Measurements from ENCODE around the gene ACADM. TPM values are rescaled to one million over a fixed set of nuclear protein-coding genes. Genes with fewer than 3 reads are reported as not detected.

ACADM gene
- polyA plus RNA-seq, 1 of the 3 experiments (the other 2 are of a cell fraction) = 18.6 TPM

- Histone ChIP-seq H3F3A (replicated peaks; ENCODE audit: insufficient read depth) (peaks cover 60% of the 10 kb centered on the region), H2AFZ (ENCODE audit: low read depth) (no peak overlapping the region), H3K27me3 (ENCODE audit: insufficient read depth) (no peaks in the 10 kb centered on the region), H3K9me2 (no peaks in the 10 kb centered on the region), H3K4me3 (ENCODE audit: low read depth in 2 of 2, low read length in 1 of 2) (peak overlapping the region in 1 of 2 experiments; percentile 62; a peak in 1 of 4 replicates), H3K4me2 (peak overlapping the region; percentile 78), H3K27ac (ENCODE audit: low read depth in 2 of 2, low read length in 1 of 2) (no peak overlapping the region), H4K20me1 (ENCODE audit: insufficient read depth) (peaks cover 78% of the 10 kb centered on the region), H3K36me3 (replicated peaks in 1 of 2; ENCODE audit: control insufficient read depth in 1 of 2, insufficient read depth in 2 of 2, low read length in 1 of 2) (peaks cover 67 to 78% of the 10 kb centered on the region in 2 experiments), H3K9me3 (no peaks in the 10 kb centered on the region), H3K9ac (no peak overlapping the region; the same call in 1 of the 2 replicates), H3K4me1 (ENCODE audit: control insufficient read depth in 1 of 2, insufficient read depth in 2 of 2, low read depth in 1 of 2, low read length in 1 of 2) (peaks cover 8 to 22% of the 10 kb centered on the region in 2 experiments), H3K79me2 (ENCODE audit: insufficient read depth) (peaks cover 75% of the 10 kb centered on the region)
- CTCF ChIA-PET = no interaction called here
- DNase-seq = no peak
- POLR2A ChIA-PET = no interaction called here
- TF ChIP-seq JUND (IDR thresholded peaks at IDR 0.05) = 0 out of 2 replicates have a peak, but pooled peaks have one; percentile 4
- TF ChIP-seq USF2 (IDR thresholded peaks at IDR 0.05; ENCODE audit: borderline replicate concordance, low read depth, low read length) = no peak
- TF ChIP-seq MXI1 (IDR thresholded peaks at IDR 0.05; ENCODE audit: low read depth, low read length) = no peak
Observed at GRCh38 chr1:75789988-75790387, 65.5 kb downstream of the ACADM start.

- Histone ChIP-seq H3K79me2 (ENCODE audit: insufficient read depth) (peaks cover 75% of the 10 kb centered on the region), H3F3A (replicated peaks; ENCODE audit: insufficient read depth) (peaks cover 70% of the 10 kb centered on the region), H3K4me3 (ENCODE audit: low read depth in 2 of 2, low read length in 1 of 2) (no peak overlapping the region), H2AFZ (ENCODE audit: low read depth) (no peak overlapping the region), H3K9ac (no peak overlapping the region), H3K36me3 (replicated peaks in 1 of 2; ENCODE audit: control insufficient read depth in 1 of 2, insufficient read depth in 2 of 2, low read length in 1 of 2) (peaks cover 73 to 88% of the 10 kb centered on the region in 2 experiments), H3K9me3 (no peaks in the 10 kb centered on the region), H3K9me2 (no peaks in the 10 kb centered on the region), H3K27ac (ENCODE audit: low read depth in 2 of 2, low read length in 1 of 2) (peak overlapping the region in 1 of 2 experiments; percentile 34; a peak in 2 of 4 replicates), H3K4me2 (peak overlapping the region; percentile 78), H3K4me1 (ENCODE audit: control insufficient read depth in 1 of 2, insufficient read depth in 2 of 2, low read depth in 1 of 2, low read length in 1 of 2) (peaks cover 8 to 22% of the 10 kb centered on the region in 2 experiments), H4K20me1 (ENCODE audit: insufficient read depth) (peaks cover 87% of the 10 kb centered on the region), H3K27me3 (ENCODE audit: insufficient read depth) (no peaks in the 10 kb centered on the region)
- ChIA-PET POLR2A (no interaction called here), CTCF (interaction anchor here (0.8 kb wide), 1 partner anchor 9 kb away, joined by 3 read pairs; no protein-coding TSS in a partner anchor)
- TF ChIP-seq EP300 (IDR thresholded peaks at IDR 0.05; ENCODE audit: borderline replicate concordance in 1 of 2, low read depth in 1 of 2, low read length in 1 of 2) = no peak
- no peak for TF ChIP-seq RAD21 (IDR thresholded peaks at IDR 0.05; ENCODE audit: low read length)
- TF ChIP-seq JUND (IDR thresholded peaks at IDR 0.05) = no peak
- TF ChIP-seq ZBTB33 (IDR thresholded peaks at IDR 0.05; ENCODE audit: borderline replicate concordance, low read depth) = no peak
- TF ChIP-seq USF2 (IDR thresholded peaks at IDR 0.05; ENCODE audit: borderline replicate concordance, low read depth, low read length) = no peak
- no peak for TF ChIP-seq GABPA (IDR thresholded peaks at IDR 0.05; ENCODE audit: low read depth)
- no peak for TF ChIP-seq NFIC (IDR thresholded peaks at IDR 0.05; ENCODE audit: borderline replicate concordance)
- no peak for TF ChIP-seq YY1 (IDR thresholded peaks at IDR 0.05; ENCODE audit: low read depth)
- WGBS (ENCODE audit: low lambda C conversion rate) = 84% methylated on average over 1 of the region's 1 CpG
- DNase-seq = no peak
Observed at GRCh38 chr1:75791022-75791421, 66.5 kb downstream of the ACADM start.
